B cell (primary cell): ENCODE results near the gene UNC5C.

ENCODE experiments used
- CTCF ChIP-seq: fragments of 200-600 bp; IDR thresholded peaks from one replicate; pipeline ENCODE4 v1.8.0; 2022; ENCODE audit warnings: antibody characterized with exemption, mild to moderate bottlenecking
- EZH2 ChIP-seq: IDR thresholded peaks from 2 replicates; pipeline ENCODE4 v1.6.1; 2012; ENCODE audit warnings: borderline replicate concordance, low read depth, mild to moderate bottlenecking, moderate library complexity, low read length; ENCODE audit not compliant: insufficient read depth, poor library complexity, severe bottlenecking

GRCh38 chr4:95535180-95535579 lies 13.6 kb downstream of the UNC5C start:
- no peak for TF ChIP-seq EZH2
- TF ChIP-seq CTCF = no peak
